Measurements from ENCODE around the gene DISP2.
A peak's percentile ranks its signal among the peaks of the same experiment; 100 is the strongest.

Gene DISP2, protein sequence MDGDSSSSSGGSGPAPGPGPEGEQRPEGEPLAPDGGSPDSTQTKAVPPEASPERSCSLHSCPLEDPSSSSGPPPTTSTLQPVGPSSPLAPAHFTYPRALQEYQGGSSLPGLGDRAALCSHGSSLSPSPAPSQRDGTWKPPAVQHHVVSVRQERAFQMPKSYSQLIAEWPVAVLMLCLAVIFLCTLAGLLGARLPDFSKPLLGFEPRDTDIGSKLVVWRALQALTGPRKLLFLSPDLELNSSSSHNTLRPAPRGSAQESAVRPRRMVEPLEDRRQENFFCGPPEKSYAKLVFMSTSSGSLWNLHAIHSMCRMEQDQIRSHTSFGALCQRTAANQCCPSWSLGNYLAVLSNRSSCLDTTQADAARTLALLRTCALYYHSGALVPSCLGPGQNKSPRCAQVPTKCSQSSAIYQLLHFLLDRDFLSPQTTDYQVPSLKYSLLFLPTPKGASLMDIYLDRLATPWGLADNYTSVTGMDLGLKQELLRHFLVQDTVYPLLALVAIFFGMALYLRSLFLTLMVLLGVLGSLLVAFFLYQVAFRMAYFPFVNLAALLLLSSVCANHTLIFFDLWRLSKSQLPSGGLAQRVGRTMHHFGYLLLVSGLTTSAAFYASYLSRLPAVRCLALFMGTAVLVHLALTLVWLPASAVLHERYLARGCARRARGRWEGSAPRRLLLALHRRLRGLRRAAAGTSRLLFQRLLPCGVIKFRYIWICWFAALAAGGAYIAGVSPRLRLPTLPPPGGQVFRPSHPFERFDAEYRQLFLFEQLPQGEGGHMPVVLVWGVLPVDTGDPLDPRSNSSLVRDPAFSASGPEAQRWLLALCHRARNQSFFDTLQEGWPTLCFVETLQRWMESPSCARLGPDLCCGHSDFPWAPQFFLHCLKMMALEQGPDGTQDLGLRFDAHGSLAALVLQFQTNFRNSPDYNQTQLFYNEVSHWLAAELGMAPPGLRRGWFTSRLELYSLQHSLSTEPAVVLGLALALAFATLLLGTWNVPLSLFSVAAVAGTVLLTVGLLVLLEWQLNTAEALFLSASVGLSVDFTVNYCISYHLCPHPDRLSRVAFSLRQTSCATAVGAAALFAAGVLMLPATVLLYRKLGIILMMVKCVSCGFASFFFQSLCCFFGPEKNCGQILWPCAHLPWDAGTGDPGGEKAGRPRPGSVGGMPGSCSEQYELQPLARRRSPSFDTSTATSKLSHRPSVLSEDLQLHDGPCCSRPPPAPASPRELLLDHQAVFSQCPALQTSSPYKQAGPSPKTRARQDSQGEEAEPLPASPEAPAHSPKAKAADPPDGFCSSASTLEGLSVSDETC (N-terminal part only)

DNA sequence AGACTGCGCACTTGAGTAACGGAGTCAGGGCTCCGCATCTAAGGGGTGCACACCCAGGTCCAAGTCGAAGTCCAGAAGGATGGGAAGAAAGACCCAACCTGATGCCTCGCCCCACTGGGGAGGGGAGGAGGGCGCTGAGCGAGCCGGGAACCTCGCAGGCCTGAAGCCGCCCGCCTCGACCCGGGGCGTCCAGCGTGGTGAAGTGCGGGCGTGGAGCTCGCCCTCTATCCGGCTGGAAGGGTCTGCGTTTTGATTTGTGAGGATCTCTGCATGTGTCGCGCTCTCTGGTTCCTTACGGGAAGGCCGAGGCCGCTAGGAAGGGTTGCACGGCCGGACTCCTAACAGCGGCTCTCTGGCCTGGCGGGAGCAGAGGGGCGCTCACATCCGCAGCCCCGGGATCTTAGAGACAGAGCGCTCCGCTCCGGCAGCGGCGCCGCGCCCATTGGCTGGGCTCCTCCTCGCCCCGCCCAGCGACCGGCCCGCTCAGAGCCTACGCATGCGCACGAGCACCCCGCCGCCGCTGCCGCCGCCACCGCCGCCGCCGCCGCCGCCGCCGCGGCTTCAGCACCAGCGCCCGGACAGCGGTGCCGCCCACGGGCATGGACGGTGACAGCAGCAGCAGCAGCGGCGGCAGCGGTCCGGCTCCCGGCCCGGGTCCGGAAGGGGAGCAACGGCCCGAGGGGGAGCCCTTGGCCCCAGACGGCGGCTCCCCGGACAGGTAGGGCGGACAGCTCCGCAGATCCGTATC is at the start of gene DISP2:
Gene DISP2, plus strand, starts transcription at position 497 of the 748 bp plus-strand sequence. Its CDS starts 103 bp downstream, at position 600.
- DNase-seq, result peak; percentile 46 to 55

DNA sequence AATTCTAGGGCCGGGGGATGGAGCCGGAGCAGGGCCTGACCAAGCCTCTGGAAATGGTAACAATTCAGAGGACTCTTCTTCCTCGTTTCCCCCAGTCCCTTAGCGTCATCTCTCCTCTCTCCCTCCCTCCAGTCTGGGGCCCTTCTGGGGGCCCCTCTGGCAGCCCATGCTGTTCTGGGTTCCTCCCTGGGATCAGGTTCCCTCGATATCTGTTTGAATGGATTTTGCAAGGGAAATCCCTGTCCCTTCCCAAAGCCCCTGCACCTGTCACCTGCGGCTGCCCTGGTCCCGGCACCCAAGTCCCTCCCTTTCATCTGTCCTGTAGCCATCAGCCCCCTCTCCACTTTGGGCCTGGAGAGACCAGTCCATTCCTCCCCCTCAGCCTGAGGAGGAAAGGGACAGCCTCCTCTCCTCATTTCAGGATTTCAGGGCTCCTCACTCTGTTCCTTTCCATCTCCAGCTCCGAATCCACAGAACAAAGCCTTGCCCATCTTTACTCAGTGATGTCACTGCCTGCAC is 48.6 kb upstream of the DISP2 start:
- no peak for DNase-seq

DNA sequence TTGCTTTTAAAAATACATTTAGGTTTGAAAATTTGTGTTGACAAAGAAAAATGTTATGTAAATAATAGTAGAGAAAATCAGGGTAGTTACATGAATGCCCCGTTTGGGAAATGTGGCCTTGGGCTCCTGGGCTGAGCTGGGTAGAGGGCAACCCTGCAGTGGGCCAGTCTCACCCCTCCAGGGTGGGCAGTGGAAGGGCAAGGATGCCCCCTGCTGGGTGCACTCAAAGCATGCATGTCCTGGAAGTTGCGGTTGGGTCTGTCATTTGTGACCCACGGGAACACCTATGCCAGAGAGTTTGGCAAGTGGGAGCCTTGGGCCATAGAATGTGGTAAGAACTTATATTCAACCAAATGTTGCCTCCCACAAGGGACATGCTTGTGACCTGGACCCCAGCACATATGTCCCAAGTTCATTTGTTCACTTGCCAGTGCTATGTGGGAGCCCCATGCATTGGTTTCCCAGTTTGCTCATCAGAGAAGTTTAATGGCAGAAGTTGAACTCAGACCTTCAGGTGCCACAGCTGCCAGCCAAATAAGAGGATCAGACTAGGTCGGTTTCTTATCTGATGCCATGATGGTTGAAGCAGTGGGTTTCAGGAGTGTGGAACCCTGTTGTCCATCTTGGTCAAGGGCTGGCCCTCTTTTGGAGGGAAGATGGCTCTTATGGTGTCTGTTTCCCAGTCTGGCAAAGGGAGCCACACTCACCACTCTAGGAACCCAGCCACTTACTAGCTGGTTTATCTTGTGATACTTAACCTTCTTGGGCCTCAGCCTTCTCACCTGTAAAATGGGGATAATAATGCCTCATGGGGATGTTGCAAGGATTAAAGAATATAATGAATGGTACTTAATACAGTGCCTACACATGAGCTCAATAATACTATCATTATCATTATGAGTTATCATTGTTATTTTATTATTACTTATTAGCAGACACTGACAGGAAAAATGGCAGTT is 47.7 kb upstream of the DISP2 start:
- DNase-seq, result peak in 1 of 2 donors; percentile 36

DNA sequence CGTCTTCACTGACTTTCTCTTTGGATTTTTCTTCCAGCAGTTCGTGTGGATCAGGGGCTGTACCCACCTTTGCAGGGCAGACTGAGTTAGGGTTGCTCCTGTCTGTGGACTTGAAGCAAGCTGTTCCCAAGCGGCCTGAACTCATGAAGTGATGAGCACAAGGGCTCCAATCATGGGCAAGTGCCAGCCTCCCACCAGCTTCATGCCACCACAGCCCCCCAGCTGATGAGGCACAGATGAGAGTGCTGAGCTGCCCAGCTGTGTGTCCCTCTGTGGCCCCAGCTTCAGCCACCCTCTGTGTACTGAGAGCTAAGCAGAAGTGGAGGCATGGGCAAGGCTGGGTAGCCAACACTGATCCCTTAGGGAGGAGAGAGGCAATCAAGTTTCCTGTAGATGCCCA is 47.0 kb upstream of the DISP2 start:
- DNase-seq, result no peak

DNA sequence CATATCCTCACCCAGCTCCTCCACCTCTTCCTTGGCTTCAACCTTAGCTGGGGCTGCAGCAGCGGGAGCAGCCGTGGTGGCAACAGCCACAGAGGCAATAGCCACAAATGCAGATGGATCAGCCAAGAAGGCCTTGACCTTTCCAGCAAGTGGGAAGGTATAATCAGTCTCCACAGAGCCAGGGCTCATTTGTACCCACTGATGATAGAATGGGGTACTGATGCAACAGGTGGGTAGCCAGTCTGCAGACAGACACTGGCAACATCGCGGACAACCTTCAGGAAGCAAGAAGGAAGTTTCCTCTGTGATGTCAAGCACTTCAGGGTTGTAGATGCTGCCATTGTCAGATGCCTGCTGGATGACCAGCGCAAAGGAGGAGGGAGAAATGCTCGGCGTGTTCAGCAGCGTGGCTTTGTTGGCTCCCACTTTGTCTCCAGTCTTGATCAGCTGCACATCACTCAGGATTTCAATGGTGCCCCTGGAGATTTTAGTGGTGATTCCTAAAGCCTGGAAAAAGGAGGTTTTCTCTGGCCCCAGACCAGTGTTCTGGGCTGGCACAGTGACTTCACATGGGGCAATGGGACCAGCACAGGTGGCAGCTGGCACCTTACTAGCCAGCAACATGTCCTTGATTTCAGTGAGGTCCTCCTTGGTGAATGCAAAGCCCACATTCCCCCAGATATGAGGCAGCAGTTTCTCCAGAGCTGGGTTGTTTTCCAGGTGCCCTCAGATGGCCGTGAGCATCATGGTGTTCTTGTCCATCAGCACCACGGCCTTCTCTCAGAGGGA is 45.5 kb upstream of the DISP2 start:
- no peak for DNase-seq

DNA sequence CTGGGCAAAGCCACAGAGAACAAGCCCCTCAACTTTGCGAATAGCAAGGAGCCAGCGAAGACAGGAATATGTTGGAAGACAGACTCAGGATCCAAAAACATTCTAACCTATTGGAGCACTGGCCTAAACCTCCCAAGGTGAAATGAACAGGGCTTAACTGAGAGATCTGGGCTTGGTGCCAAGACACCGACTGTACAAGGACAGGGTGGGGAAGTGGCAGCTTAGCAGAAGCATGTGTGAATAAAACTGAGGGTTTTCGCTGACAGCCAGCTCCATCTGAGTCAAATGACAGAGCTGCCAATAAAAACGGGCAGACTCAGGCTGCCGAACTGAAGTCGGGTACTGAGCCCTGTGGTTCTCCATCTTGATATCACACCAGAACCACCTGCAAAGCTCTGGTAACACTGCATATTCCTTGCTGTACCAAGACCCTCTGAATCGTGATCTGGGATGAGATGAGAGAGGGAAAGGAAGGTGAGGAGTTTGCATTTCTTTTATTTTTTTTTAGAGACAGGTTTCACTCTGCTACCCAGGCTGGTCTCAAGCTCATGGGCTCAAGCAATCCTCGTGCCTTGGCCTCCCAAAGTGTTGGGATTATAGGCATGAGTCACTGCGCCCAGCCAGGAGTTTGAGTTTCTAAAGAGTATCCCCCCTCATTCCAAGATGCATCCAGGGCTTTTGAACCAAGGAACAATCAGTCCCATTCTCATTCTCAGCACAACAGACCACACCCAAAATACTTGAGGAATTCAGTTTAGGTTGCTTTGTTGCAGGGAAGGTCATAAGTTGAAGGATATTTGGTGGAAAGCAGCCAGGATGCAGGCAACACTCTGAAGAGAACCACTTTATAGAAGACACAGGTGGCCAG is 44.3 kb upstream of the DISP2 start:
- DNase-seq, result peak in 1 of 2 donors; percentile 85

DNA sequence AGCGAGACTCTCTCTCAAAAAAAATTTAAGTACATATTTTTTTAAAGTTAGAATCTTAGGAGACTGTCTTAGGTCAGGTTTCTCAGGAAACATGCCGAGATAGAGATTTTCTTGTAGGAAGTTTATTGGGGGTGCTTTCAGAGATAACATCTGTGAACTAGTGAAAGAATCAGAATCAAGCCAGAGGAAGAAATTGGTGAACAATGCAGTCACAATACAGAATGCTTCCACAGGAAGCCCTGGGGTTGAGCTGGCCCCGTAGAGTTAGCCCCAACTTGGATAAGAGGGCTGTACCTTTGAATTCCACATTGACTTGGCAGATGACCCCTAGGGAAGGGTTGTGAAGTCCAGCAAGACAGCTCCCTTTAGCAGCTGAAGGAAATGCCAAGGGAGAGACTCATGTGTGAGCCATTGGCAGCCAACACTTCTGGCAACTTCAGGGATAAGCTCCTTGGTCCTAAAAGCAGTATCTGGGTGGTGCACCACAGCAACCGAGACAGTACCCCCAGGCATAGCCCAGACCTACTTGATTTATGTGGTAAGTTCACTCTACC is 43.2 kb upstream of the DISP2 start:
- DNase-seq, result no peak

DNA sequence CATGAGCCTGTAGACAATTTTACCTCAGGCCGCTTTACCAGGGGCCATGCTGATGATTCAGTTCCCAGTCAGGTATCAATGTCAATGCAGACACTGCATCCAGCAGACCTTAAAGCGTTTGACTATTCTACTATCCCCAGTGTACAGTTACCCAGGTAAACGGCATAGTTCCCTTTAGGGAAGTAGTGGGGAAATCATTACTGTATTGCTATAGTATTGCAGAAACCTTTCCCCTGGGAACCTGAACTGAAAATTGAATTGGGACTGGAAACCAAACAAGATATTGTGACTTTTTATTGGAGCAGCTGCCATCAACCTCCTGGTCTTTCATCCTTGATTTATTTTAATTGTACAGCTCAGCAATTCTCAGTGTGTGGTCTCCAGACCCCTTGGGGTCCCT is 41.1 kb upstream of the DISP2 start:
- no peak for DNase-seq

DNA sequence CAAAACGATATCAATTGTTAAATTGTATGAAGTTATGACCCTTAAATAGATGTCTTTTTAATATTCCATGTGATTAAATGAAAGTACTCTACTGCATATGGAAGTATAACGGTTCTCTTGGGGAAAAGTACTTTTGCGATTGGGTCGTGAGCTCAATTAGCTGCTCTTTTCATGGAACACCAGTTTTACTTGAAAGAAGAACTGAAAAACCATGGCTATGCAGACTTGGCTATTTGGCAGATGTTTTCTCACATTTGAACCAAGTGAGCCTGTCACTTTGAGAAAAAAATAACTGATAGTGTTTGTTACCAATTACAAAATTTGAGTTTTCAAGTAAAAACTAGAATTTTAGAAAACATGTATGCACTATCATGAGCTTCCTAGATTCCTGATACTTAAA is 40.4 kb upstream of the DISP2 start:
- no peak for DNase-seq

DNA sequence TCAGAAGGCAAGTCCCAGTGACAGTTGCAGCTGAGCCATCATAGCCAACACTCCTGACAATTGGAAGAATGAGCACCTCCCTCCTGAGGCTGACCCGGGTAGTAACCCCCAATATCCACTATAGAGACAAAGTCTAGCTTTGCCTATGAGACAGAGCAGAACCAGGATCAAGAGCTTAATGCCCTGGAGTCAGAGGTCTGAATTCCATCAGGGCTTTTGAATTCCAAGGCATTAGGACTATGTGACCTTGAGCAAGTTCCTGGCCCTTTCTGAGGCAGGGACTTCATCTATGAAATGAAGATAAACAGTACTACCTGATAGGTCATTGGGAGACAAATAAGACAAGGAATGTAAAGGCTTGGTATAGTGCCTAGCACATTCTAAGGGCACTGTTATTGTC is 37.6 kb upstream of the DISP2 start:
- DNase-seq, result no peak

DNA sequence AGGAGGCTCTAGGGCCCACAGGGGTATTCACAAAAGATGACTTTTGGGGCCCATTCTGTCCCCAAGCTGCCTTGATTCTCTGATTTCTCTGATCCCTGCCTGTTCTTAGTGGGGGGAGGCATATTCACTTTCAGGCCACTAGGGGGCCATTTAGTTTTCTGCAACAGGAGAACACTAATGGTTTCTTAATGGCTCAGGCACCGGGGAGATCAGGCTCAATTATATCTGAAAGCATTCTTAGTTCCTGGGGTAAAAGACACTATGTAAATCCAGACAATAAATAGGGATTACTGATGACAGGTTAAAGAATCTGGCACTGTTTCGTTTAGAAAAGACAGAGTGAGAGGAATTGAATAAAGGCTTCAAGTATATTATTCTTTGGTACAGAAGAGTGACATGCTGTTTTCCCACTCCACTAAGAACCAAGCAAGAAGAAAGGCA is 37.1 kb upstream of the DISP2 start:
- DNase-seq, result peak in 1 of 2 donors; percentile 81

DNA sequence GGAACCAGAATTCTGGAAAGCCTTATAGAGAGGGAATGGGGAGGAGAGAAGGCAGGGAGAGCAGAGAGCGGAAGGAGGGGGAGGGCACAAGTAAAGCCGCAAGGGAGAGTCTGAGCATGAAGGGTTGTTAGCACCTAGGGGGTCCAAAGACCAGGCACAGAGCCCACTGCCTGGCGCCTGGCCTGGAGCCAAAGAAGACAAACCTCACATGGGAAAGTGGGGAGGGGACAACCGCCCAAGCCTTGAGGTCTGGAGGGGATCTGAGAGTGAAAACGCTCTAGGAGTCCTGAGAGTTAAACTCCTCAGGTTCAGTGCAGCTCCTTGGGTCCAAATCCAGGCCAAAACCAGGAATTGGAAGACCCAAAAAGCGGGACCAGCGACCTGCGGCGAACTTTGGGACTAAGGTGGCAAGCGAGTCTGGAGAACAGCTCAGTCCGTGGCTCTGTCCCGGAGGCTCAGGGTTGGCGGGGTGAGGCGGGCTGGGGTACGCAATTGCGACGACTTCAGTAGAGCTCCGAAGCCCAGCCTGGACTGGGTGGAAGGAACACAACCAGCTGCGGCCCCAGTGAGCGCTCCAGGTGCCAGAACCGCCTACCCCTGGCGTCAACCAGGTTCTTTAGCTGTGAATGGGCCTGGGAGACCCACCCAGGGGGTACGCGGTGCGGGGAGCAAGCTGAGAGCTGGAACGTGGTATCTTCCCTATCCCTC is 35.3 kb upstream of the DISP2 start:
- DNase-seq, result no peak

DNA sequence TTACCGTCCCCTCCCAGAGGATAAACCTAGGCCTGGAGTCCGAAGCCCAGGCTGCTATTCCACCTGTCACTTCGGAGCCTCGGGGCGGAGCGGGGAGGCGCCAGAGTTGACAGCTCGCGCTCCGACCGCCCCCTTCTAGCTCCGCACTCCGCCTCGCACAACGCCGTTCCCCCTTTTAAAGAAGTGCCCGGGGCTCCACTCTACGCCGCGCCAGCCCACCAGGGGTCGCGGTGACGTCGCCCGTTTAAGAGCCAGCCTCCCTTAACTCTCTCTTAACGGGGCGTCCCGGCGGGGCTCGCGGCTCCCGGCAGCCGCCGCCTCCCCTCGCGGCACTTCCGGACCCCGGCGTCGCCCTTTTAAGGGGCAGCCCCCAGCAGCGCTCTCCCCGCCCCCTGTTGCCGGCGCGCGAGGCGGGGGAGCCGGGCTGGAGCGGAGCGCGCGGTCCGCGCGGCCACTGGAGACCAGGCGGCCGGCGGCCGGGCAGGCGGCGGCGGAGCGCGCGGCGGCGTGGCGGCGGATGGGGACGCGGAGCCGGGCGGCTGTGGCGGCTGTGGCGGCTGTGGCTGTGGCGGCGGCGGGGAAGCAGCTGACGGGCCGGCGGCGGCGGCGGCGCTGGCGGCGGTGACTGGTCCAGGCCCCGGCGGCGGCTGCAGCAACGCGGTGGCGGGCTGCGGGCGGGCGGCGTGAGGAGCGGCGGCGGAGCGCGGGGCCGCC is 34.6 kb upstream of the DISP2 start, which contains the start of gene INAFM2:
Gene INAFM2, plus strand, starts transcription at position 454 of the 714 bp plus-strand sequence. CDS start 364 bp downstream, outside the sequence.
- peak; percentile 57 to 98 for DNase-seq

DNA sequence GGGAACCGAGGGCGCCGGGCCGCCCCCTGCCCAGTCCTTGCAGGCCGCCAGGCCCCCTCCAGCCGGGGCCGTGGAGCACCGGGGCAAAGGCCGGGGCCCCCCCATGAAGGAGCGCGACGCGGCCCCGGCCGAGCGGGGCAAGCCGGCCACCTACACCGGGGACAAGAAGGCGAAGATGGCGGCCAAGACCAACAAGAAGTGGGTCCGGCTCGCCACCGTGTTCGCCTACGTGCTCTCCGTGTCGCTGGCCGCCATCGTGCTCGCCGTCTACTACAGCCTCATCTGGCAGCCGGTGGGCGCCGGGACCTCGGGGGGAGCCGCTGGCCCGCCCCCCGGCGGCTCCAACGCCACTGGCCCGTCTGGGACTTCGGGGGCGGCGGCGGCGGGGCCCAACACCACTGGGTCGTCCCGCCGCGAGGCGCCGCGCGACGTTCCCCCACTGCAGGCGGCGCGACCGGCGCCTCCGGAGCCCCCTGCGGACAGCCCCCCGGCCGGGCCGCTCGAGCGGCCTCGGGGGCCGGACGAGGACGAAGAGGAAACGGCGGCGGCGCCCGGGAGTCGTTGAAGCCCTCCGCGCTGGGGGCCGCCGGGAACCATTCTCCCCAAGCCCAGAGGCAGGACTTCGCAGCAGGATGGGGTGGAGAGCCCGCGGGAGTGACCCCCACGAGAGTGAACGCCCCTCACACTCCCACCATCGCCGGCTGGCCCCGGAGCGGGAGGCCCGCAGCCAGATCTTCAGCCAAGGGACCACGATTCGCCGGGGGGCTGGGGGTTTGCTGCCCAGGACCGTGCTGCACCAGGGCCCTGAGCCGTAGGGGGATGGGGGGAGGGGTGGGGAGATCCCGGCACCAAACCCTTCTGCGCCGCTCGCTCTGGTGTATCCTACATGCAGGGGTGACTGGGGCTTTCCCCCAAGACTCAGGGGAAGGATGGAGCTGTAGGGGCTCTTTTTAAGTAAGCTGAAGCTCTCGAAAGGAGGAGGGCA is 33.8 kb upstream of the DISP2 start:
- no peak for DNase-seq

DNA sequence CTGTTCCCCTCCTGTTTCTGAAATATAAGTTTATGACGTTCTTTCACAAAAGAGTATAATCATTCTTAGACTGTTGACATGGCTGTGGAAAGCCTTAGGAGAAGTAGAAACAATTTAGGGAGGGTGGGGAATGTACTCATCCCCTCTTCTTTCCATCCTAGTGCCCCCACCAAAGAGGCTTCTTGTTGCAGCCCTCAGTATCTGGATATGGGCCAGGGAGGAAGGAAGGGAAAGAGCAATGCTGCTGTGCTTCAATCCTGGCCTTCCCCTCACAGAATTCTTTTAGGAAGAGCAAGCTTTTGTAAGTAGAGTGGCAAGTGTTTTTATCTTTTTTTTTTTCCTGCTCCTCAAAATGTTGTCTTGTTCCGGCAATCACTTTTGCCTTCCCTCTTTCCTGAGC is 32.8 kb upstream of the DISP2 start:
- DNase-seq, result no peak

DNA sequence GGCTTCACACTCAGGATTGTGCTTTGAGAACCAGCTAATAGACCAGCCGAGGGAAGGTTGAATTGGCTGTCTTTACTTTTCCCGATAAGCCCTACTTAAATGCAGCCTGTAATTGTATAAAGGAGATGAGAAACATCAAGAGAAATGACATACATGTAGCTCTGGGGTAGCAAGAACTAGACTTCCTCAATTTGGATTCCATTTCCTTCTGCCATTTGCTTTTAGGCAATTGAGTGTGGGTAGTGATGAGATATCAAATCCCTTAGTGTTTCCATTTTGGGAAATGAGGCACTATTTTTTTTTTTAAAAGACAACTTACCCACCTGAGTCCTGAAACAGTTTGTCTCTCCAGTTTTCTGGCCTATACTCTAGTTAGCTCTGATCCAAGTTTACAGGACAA is 32.3 kb upstream of the DISP2 start:
- no peak for DNase-seq
